Glutamatergic neuron (in vitro differentiated cells): ENCODE measurements around the gene ASB13. TPM values are rescaled to one million over a fixed set of nuclear protein-coding genes. Genes with fewer than 3 reads are reported as not detected.

Experiments
- DNase-seq: peaks from one replicate; pipeline ENCODE4 v3.0.0; 2022
- H3K27ac Mint-ChIP-seq: one replicate; pipeline ENCODE4 v1.8.0; 2020; ENCODE audit warnings: mild to moderate bottlenecking, mixed read lengths, inconsistent platforms; ENCODE audit not compliant: unreplicated experiment
- H3K27me3 Mint-ChIP-seq: one replicate; pipeline ENCODE4 v1.8.0; 2020; ENCODE audit warnings: mild to moderate bottlenecking, moderate library complexity, mixed read lengths, inconsistent platforms; ENCODE audit not compliant: unreplicated experiment
- H3K36me3 Mint-ChIP-seq: one replicate; pipeline ENCODE4 v1.8.0; 2020; ENCODE audit warnings: mild to moderate bottlenecking, mixed read lengths, inconsistent platforms; ENCODE audit not compliant: unreplicated experiment
- H3K4me1 Mint-ChIP-seq: one replicate; pipeline ENCODE4 v1.8.0; 2020; ENCODE audit warnings: mild to moderate bottlenecking, low read depth, mixed read lengths, inconsistent platforms; ENCODE audit not compliant: unreplicated experiment
- H3K4me3 Mint-ChIP-seq: one replicate; pipeline ENCODE4 v1.8.0; 2020; ENCODE audit warnings: mild to moderate bottlenecking, mixed read lengths, inconsistent platforms; ENCODE audit not compliant: unreplicated experiment
- H3K9me3 Mint-ChIP-seq: one replicate; pipeline ENCODE4 v1.8.0; 2020; ENCODE audit warnings: mild to moderate bottlenecking, moderate library complexity, mixed read lengths, inconsistent platforms; ENCODE audit not compliant: unreplicated experiment
- total RNA-seq: library from RNA; stranded (reverse); fragmentation: NEBNext Ultra II Directional; extraction: Animal tissue kit (Norgen Biotek cat#: 25700); gene quantifications from one replicate; pipeline ENCODE4 v1.2.1, GENCODE V29; 2021; ENCODE audit not compliant: unreplicated experiment
- TF ChIP-seq, protein P1 (sequence below): fragments of 200-600 bp; sonication (generic); IDR thresholded peaks from one replicate; pipeline ENCODE4 v1.5.0; 2021; ENCODE audit not compliant: partially characterized antibody, unreplicated experiment

ASB13 gene
- total RNA-seq, 1 donor from 2014 or later = 13.9 TPM

DNA sequence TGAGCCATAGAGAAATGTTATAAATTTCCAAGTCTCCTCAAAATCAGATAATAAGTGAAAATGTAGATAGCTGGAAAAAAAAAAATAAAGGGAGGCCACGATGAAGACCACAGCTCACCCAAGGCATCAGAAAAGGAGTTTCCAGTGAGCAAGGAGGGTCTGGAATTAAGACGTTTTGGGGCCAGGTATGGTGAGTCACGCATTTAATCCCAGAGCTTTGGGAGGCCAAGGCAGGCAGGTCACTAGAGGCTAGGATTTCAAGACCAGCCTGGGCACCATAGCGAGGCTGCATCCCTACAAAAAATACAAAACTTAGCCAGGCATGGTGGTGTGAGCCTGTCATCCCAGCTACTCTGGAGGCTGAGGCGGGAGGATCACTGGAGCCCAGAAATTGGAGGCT lies 65.5 kb downstream of the ASB13 start:
- Mint-ChIP-seq H3K27me3 (peaks cover 2% of the 10 kb centered on the region), H3K9me3 (peaks cover 1% of the 10 kb centered on the region), H3K27ac (no peak overlapping the region), H3K4me3 (no peak overlapping the region), H3K36me3 (no peaks in the 10 kb centered on the region), H3K4me1 (peaks cover 2% of the 10 kb centered on the region)
- TF ChIP-seq, protein P1, sequence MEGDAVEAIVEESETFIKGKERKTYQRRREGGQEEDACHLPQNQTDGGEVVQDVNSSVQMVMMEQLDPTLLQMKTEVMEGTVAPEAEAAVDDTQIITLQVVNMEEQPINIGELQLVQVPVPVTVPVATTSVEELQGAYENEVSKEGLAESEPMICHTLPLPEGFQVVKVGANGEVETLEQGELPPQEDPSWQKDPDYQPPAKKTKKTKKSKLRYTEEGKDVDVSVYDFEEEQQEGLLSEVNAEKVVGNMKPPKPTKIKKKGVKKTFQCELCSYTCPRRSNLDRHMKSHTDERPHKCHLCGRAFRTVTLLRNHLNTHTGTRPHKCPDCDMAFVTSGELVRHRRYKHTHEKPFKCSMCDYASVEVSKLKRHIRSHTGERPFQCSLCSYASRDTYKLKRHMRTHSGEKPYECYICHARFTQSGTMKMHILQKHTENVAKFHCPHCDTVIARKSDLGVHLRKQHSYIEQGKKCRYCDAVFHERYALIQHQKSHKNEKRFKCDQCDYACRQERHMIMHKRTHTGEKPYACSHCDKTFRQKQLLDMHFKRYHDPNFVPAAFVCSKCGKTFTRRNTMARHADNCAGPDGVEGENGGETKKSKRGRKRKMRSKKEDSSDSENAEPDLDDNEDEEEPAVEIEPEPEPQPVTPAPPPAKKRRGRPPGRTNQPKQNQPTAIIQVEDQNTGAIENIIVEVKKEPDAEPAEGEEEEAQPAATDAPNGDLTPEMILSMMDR = no peak
- DNase-seq = no peak

DNA sequence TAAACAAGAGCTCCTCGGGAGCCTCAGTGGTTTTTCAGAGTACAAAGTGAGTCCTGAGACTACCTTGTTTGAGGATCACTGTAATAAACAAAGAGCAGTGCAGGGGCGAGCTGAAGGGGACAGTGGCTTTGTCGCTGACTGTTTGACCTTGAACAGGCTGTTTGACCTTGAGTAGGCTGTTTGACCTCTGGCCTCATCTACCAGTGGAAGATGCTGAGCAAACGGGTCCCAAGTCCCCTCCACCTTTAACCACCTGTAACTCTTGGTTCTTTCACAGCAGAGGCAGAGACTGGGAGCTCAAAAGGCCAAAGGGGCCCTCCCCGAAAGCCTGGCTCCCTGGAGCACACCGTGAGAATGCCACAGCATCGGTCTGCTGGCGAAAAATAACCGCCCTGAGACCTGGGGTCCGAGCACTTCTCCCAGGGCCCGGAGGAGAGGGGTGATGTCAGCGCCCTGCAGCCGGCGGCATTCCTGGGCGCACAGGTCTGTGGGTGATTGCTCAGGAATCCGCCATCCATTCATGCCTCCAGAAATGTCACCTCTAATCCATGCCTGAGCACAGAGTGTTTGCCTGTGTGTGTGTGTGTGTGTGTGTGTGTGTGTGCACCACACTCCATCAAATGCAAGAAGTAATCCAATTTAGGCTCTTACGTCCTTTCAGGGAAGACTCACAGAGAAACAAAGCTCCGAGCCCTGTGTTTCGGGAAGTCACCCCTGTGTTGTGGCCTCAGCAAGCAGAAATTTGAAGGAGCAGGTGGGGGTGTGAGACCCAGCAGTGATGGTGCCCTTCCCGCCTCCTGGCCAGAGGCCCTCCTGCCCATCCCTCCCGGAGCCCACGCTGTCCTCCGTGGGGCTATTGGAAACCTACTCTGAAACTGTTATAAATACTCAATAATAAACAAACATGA lies 66.5 kb downstream of the ASB13 start:
- no peak overlapping the region for H3K27ac Mint-ChIP-seq
- peaks cover 2% of the 10 kb centered on the region for H3K27me3 Mint-ChIP-seq
- peaks cover 4% of the 10 kb centered on the region for H3K9me3 Mint-ChIP-seq
- H3K4me3 Mint-ChIP-seq = no peak overlapping the region
- no peak for DNase-seq
- H3K4me1 Mint-ChIP-seq = peaks cover 5% of the 10 kb centered on the region
- TF ChIP-seq, protein P1 = no peak
- H3K36me3 Mint-ChIP-seq = no peaks in the 10 kb centered on the region

DNA sequence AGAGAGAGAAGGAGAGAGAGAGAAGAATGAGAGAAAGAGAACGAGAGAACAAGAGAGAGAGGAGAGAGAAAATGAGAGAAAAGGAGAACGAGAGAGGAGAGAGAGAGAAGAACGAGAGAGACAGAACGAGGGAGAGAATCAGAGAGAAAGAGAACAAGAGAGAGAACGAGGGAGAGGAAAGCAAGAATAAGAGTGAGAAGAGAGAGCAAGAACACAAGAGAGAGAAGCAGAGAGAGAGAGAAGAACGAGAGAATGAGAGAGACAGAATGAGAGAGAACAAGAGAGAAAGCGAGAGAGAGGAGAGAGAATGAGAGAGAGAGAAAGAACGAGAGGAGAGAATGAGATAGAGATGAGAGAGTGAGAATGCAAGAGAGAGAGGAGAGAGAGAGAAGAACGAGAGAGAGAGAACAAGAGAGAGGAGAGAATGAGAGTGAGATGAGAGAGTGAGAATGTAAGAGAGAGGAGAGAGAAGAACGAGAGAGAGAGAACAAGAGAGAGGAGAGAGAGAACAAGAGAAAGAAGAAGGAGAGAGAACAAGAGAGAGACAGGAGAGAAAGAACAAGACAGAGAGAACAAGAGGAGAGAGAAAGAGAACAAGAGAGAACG lies 68.2 kb downstream of the ASB13 start:
- Mint-ChIP-seq H3K36me3 (no peaks in the 10 kb centered on the region), H3K4me3 (no peak overlapping the region), H3K4me1 (peaks cover 13% of the 10 kb centered on the region), H3K9me3 (peaks cover 9% of the 10 kb centered on the region), H3K27ac (no peak overlapping the region), H3K27me3 (peaks cover 6% of the 10 kb centered on the region)
- TF ChIP-seq, protein P1 = no peak
- no peak for DNase-seq

DNA sequence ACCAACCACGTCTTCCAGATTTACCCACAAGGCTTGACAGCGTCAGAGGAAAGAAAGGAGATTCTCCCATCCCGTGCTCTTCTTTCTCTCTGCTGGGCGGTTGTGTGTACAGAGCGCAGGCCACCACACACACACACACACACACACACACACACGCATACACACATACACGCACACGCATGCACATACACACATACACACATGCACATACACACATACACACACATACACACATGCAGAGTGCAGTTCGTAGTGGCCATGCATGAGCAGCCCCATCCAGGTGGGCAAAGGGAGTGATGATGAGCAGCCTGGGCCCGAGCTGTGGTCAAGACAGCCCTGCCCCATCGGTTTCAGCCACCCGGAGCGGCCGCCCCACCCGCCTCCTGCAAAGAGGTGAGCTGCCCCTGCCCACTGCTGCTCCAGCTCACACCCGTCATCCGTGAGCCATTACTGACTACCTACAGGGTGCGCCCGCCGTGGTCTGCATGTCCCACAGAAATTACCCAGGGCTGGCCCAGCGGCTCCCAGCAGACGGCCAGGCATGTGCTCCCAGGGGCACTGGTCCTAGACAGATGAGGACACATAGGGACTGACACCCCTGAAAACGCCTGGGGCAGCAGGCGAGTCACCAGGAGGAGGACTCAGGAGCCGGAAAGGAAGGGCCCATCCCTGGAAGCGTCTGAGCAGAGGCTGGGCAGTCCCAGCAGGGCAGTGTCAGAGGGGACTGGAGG lies 69.6 kb downstream of the ASB13 start:
- no peak overlapping the region for H3K4me3 Mint-ChIP-seq

More for the DNA sequence above, 69.6 kb downstream of the ASB13 start:
- H3K9me3 Mint-ChIP-seq = peaks cover 12% of the 10 kb centered on the region
- TF ChIP-seq, protein P1 = no peak
- no peak overlapping the region for H3K27ac Mint-ChIP-seq
- no peak for DNase-seq
- H3K4me1 Mint-ChIP-seq = peaks cover 24% of the 10 kb centered on the region
- no peaks in the 10 kb centered on the region for H3K36me3 Mint-ChIP-seq
- peaks cover 6% of the 10 kb centered on the region for H3K27me3 Mint-ChIP-seq
